ENCODE results near the gene FAM107B. TPM values are rescaled to one million over a fixed set of nuclear protein-coding genes. Genes with fewer than 3 reads are reported as not detected.

FAM107B gene
- total RNA-seq, 6 donors from 2014 or later = 44.0 to 136 (median 77.0) TPM

GRCh38 chr10:14524691-14525324 lies 249.9 kb downstream of the FAM107B start:
- no peaks in the 10 kb centered on the region for H3K9me3 ChIP-seq
- no peak for ATAC-seq (ENCODE audit: low FRiP score in 2 of 2)
- DNase-seq = no peak
- H3K4me1 ChIP-seq = no peaks in the 10 kb centered on the region
- H3K27ac ChIP-seq = no peak overlapping the region
- no peaks in the 10 kb centered on the region for H3K27me3 ChIP-seq
- TF ChIP-seq CTCF (IDR thresholded peaks at IDR 0.05) = no peak
- TF ChIP-seq POLR2AphosphoS5 (IDR thresholded peaks at IDR 0.05) = no peak
- TF ChIP-seq POLR2A (IDR thresholded peaks at IDR 0.05) = no peak
- no peak for TF ChIP-seq EP300 (IDR thresholded peaks at IDR 0.05)
- H3K36me3 ChIP-seq = peaks cover 0 to 43% (median 20%) of the 10 kb centered on the region in 4 donors
- no peak overlapping the region for H3K4me3 ChIP-seq
- 92 to 95% methylated on average over 3 of the region's 3 CpGs for WGBS, 2 donors

- H3K9me3 ChIP-seq = no peaks in the 10 kb centered on the region
- DNase-seq (no peak), ATAC-seq (ENCODE audit: low FRiP score in 2 of 2) (no peak)
- TF ChIP-seq POLR2AphosphoS5 (IDR thresholded peaks at IDR 0.05) = no peak
- TF ChIP-seq POLR2A (IDR thresholded peaks at IDR 0.05) = no peak
- no peak for TF ChIP-seq CTCF (IDR thresholded peaks at IDR 0.05)
- TF ChIP-seq EP300 (IDR thresholded peaks at IDR 0.05) = no peak
- no peaks in the 10 kb centered on the region for H3K27me3 ChIP-seq
- H3K27ac ChIP-seq = no peak overlapping the region
- peaks cover 0 to 35% (median 17%) of the 10 kb centered on the region in 4 donors for H3K36me3 ChIP-seq
- 95 to 96% methylated on average over 8 to 10 of the region's 10 CpGs for WGBS, 2 donors
- no peaks in the 10 kb centered on the region for H3K4me1 ChIP-seq
- no peak overlapping the region for H3K4me3 ChIP-seq
Measured at GRCh38 chr10:14523286-14523685, 251.4 kb downstream of the FAM107B start.

GRCh38 chr10:14519785-14520184 lies 254.9 kb downstream of the FAM107B start:
- no peak for ATAC-seq (ENCODE audit: low FRiP score in 2 of 2)
- no peaks in the 10 kb centered on the region for H3K27me3 ChIP-seq
- no peak overlapping the region for H3K4me3 ChIP-seq
- H3K4me1 ChIP-seq = no peaks in the 10 kb centered on the region
- TF ChIP-seq EP300 (IDR thresholded peaks at IDR 0.05) (no peak), CTCF (IDR thresholded peaks at IDR 0.05) (no peak), POLR2A (IDR thresholded peaks at IDR 0.05) (no peak), POLR2AphosphoS5 (IDR thresholded peaks at IDR 0.05) (no peak)
- WGBS, 2 donors = 92 to 93% methylated on average over 7 of the region's 7 CpGs
- H3K36me3 ChIP-seq = peaks cover 0 to 34% (median 15%) of the 10 kb centered on the region in 4 donors
- no peak overlapping the region for H3K27ac ChIP-seq
- no peak for DNase-seq
- no peaks in the 10 kb centered on the region for H3K9me3 ChIP-seq

- ATAC-seq (ENCODE audit: low FRiP score in 2 of 2) (no peak), DNase-seq (no peak)
- Histone ChIP-seq H3K4me3 (no peak overlapping the region), H3K4me1 (no peaks in the 10 kb centered on the region), H3K36me3 (peaks cover 0 to 34% (median 15%) of the 10 kb centered on the region in 4 donors), H3K27me3 (no peaks in the 10 kb centered on the region), H3K27ac (no peak overlapping the region), H3K9me3 (no peaks in the 10 kb centered on the region)
- WGBS, 2 donors = 95 to 96% methylated on average over 3 of the region's 3 CpGs
- no peak for TF ChIP-seq CTCF (IDR thresholded peaks at IDR 0.05)
- no peak for TF ChIP-seq POLR2AphosphoS5 (IDR thresholded peaks at IDR 0.05)
- TF ChIP-seq EP300 (IDR thresholded peaks at IDR 0.05) = no peak
- no peak for TF ChIP-seq POLR2A (IDR thresholded peaks at IDR 0.05)
Measured at GRCh38 chr10:14518149-14518548, 256.5 kb downstream of the FAM107B start.

GRCh38 chr10:14513123-14513522 lies 261.6 kb downstream of the FAM107B start:
- ATAC-seq (ENCODE audit: low FRiP score in 2 of 2) = peak in 1 of 2 donors; percentile 47
- Histone ChIP-seq H3K4me3 (no peak overlapping the region), H3K36me3 (peaks cover 0 to 2% (median under 1%) of the 10 kb centered on the region in 4 donors), H3K9me3 (no peaks in the 10 kb centered on the region), H3K4me1 (no peaks in the 10 kb centered on the region), H3K27me3 (no peaks in the 10 kb centered on the region), H3K27ac (no peak overlapping the region)
- DNase-seq = no peak
- 76 to 79% methylated on average over 4 of the region's 4 CpGs for WGBS, 2 donors
- no peak for TF ChIP-seq POLR2A (IDR thresholded peaks at IDR 0.05)
- no peak for TF ChIP-seq POLR2AphosphoS5 (IDR thresholded peaks at IDR 0.05)
- no peak for TF ChIP-seq CTCF (IDR thresholded peaks at IDR 0.05)
- no peak for TF ChIP-seq EP300 (IDR thresholded peaks at IDR 0.05)
